GM19324 (cell line): ENCODE results near the gene MSLN.
"Not testable (repeated sequence)": the region's sequence is repeated elsewhere in the genome, so short reads cannot be mapped to it uniquely, and the experiment has no call there.

Source experiments
- ATAC-seq: cut with Tn5 transposase; IDR thresholded peaks from one replicate; pipeline ENCODE4 v1.9.1; 2021; ENCODE audit warnings: mild to moderate bottlenecking, moderate library complexity; ENCODE audit not compliant: unreplicated experiment, low FRiP score

The MSLN gene

DNA sequence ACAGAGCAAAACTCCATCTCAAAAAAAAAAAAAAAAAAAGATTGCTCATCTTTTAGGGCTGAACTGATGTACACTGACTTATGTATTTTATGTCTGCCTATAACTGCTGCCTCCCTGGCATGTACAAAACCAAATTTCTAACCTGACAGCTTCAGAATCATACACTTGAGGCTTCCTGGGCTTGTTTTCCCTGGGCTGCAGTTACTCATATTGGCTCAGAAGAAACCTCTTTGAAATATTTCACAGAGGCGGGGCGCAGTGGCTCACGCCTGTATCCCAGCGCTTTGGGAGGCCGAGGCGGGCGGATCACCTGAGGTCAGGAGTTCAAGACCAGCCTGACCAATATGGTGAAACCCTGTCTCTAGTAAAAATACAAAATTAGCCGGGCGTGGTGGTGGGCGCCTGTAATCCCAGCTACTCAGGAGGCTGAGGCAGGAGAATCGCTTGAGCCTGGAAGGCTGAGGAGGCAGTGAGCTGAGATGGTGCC is 6.4 kb upstream of the MSLN start:
- ATAC-seq, result not testable (repeated sequence)

DNA sequence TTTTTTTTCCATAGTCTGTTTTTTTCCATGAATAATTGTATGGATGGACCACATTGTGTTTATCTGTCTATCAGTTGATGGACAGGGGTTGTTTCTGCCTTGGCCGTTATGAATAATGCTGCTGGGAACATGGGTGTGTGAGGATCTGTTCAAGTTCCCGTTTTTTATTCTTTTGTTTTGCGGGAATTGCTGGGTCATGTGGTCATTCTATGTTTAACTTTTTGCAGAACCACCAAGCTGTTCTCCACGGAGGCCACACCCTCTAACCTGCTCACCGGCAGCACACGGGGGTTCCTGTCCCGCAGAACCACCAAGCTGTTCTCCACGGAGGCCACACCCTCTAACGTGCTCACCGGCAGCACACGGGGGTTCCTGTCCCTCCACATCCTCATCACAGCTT is 5.9 kb upstream of the MSLN start:
- no peak for ATAC-seq

DNA sequence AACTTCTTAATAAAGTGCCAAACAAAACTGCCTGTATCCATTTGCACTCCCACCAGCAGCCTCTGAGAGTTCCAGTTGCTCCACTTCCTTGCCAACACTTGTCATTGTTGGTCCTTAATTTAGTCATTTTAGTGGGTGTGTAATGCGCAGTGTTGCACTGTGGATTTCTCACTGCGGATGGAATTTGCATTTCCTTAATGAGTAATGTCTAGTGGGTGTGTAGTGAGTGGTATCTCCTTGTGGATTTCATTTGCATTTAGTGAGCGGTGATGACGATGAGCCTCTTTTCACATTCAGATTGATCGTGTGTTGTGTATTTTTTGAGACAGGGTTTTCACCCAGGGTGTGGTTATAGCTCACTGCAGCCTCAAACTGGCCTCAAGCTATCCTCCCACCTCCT is 4.1 kb upstream of the MSLN start:
- no peak for ATAC-seq

DNA sequence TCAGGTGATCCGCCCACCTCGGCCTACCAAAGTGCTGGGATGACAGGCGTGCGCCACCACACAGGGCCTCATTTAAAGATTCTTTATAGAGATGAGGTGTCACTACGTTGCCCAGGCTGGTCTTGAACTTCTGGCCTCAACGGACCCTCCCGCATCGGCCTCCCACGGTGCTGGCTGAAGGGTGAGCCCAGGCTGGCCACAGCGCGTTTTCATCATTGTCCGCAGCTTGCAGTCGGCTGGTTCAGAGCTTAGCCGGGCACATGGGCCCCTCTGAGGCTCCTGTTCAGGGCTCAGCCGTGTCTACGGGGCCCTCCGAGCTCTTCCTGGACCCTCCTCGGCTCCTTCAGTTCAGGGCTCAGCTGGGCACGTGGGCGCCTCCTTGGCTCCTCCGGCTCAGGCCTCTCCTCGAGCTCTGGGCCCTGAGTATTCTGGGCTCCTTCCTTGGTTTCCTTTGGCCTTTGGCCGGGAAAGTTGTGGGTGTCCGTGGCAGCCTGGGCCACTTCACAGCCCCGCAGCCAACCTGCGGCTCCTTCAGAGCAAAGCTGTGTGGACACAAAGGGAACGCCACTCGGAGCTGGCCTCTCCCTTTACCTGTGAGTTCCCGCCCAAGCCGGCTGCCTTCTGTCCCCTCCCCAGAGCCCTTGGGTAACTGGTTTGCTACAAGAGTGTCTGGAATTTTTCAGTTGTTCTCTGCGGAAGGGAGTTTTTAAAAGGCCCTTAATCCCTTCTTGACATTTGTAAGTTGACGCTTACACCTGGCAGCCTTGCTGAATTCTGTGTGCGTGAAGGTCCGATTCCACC is 1.2 kb upstream of the MSLN start:
- no peak for ATAC-seq

DNA sequence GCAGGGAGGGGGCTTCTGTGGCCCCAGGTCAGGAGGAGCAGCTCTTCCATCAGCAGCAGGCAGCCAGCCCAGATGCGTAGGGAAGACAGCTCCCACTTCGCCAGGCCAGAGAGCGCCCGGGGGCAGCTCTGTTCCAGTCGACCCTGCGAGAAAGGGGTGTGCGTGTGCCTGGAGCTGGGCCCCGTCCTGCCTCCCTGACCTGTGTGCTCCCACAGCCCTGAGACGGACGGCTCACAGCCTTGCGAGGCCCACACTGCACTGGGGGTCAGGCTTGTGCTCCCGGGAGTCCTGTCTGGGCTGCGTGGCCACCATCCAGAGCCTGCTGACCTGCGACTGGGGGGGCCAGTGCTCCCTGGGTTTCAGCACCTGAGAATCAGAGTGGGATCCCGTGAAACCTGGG is 469 bp upstream of the MSLN start:
- ATAC-seq, result no peak

DNA sequence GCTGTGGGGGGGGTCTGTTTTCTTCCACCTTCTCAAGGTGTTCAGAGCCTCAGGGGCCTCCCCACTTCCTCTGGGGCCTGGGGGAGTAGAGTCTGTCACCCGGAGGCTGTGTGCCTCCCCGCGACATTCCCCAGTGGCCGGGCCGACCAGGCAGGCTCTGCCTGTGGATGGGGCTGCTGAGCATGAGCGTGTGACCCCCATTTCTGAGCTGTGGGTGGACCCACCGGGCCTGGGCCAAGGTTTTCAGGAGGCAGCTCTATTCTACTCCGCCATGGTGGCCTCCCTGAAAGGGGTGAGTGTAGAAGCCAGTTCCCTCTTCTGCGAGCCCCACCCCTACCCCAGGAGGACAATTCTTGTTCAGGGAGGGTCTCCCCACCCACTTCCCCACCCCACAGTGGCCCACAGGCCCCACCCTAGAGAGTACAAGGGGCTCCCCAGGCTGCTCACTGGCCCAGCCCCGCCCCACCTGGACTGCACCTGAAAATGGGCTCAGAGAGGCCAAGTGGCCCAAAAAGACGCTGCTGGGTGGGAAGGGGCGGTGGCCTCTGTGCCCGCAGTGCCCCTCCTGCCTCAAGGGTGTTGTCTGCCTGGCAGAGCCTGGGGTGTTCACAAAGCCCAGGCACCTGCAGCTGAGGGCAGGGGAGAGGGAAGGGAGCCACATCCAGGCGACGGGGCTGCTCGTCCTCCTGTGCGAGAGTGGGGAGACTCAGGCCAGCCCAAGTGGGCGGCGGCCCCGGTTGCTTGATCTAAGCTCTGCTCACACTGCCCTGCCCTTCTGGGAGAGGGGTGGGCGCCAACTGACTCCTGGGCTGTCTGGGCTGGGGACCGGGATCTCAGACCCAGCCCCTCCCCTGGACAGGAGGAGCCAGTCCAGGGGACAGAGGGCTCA is 1.3 kb downstream of the MSLN start:
- no peak for ATAC-seq

DNA sequence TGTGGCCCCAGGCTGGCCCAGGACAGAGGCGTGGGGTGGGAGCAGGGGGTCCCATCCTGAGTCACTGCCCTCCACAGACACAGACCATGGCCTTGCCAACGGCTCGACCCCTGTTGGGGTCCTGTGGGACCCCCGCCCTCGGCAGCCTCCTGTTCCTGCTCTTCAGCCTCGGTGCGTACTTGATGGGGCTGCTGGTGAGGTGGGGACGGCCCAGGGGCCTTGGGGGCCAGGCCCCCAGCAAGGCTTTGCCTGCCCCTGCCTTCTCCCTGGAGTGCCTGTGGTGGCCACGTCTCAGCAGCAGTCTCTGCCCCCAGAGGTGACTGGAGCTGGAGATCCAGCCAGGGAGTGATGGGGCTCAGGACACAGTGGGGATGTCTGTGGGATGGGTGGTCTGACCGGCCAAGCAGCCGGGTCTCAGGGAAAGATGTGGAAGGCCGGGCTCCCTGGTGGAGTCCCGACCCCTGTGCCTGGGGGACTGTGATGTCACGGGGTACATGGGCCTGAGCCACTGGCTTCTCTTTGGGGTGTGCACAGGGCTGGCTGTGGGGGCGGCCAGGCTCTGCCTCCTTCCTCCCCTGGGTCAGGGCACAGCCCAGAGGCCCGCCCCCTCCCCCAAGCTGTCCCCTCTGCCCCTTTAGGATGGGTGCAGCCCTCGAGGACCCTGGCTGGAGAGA is 2.2 kb downstream of the MSLN start:
- no peak for ATAC-seq

DNA sequence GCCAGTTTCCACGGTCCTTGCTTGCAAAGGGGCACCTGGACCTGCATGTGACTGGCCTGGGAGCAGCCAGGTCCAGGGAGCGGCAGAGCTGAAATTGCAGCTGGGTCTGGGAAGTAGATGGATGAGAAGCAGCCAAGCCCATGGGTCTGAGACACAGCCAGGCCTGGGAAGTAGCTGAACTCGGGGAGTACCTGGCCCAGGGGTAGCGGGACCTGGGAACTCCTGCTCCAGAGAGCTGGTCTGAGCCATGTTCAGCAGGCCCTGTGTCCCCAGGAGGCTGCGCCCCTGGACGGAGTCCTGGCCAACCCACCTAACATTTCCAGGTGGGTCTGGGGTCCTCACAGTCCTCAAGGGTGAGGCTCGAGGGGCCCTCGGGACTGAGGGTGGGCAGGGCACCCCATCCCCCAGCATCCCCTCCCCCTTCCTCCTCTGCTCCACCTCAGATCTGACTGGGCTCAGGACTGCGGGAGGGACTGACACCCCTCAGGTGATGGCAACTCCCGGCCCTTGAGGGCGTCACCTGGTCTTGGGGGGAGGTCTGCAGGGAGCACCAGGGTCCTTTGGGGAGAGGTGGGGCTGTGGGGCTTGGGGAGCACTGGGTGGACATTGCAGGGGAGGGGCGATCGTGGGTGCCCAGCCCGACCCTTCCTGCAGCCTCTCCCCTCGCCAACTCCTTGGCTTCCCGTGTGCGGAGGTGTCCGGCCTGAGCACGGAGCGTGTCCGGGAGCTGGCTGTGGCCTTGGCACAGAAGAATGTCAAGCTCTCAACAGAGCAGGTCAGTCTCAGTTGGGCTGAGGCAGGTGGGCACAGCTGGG is 3.0 kb downstream of the MSLN start:
- ATAC-seq, result no peak

DNA sequence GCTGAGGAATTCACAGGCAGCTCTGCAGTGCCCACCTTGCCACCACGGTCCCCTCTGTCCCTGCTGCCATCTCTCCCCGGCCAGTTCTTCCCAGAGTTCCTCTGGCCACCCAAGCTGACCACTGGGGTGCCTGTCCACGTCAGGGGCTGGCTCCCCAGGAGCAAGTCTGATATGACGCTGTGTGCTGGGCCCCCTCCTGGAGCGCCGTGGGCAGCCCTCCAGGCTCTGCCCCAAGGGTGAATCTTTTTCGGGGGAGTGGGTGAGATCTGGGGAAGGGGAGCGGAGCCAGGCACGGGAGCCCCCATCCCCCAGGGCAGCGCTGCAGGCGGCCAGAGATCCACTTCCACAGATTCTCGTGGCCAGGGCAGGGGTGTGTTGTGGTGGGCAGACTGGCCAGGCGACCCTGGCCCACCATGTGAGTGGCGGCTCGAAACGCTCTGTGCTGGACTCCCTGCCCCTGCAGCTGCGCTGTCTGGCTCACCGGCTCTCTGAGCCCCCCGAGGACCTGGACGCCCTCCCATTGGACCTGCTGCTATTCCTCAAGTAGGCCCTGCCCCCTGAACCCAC is 3.7 kb downstream of the MSLN start:
- no peak for ATAC-seq

DNA sequence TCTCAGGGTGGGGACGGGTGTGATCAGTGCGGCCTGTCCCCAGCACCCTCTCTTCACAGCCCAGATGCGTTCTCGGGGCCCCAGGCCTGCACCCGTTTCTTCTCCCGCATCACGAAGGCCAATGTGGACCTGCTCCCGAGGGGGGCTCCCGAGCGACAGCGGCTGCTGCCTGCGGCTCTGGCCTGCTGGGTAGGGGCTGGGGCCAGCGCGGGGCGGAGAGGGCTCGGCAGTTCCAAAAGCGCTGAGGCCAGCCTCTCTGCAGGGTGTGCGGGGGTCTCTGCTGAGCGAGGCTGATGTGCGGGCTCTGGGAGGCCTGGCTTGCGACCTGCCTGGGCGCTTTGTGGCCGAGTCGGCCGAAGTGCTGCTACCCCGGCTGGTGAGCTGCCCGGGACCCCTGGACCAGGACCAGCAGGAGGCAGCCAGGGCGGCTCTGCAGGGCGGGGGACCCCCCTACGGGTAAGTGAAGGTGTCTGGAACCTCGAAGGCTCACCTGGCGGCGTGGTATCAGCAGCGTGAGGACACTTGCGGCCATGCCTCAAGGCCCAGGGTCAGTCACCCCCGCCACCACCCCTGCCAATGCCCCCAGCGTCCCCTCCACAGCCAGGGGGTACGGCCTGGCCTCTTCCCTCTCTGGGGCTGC is 4.4 kb downstream of the MSLN start:
- ATAC-seq, result no peak

DNA sequence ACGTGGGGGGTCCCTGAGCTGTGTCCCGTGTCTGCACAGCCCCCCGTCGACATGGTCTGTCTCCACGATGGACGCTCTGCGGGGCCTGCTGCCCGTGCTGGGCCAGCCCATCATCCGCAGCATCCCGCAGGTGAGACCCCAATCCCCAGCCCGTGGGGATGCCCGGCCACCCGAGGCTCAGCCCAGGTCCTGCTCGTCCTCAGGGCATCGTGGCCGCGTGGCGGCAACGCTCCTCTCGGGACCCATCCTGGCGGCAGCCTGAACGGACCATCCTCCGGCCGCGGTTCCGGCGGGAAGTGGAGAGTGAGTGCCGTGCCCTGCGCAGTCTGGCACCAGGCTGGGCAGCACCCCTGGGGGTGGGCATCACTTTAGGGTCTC is 4.9 kb downstream of the MSLN start:
- no peak for ATAC-seq

DNA sequence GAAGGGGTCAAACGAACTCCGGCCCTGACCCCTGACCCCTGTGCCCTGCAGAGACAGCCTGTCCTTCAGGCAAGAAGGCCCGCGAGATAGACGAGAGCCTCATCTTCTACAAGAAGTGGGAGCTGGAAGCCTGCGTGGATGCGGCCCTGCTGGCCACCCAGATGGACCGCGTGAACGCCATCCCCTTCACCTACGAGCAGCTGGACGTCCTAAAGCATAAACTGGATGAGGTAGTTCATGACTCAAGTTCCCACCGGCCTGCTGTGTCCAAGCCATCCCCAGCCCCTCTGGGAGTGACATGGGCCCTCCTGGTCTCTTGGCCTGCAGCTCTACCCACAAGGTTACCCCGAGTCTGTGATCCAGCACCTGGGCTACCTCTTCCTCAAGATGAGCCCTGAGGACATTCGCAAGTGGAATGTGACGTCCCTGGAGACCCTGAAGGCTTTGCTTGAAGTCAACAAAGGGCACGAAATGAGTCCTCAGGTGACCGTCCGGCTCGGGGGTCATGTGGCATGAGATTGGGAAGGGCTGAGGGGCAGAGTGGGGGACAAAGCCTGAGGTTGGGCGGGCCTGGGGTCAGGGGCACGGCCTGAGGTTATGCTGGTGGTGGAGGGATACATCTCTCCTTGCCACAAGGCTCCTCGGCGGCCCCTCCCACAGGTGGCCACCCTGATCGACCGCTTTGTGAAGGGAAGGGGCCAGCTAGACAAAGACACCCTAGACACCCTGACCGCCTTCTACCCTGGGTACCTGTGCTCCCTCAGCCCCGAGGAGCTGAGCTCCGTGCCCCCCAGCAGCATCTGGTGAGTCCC is 5.7 kb downstream of the MSLN start:
- ATAC-seq, result no peak

DNA sequence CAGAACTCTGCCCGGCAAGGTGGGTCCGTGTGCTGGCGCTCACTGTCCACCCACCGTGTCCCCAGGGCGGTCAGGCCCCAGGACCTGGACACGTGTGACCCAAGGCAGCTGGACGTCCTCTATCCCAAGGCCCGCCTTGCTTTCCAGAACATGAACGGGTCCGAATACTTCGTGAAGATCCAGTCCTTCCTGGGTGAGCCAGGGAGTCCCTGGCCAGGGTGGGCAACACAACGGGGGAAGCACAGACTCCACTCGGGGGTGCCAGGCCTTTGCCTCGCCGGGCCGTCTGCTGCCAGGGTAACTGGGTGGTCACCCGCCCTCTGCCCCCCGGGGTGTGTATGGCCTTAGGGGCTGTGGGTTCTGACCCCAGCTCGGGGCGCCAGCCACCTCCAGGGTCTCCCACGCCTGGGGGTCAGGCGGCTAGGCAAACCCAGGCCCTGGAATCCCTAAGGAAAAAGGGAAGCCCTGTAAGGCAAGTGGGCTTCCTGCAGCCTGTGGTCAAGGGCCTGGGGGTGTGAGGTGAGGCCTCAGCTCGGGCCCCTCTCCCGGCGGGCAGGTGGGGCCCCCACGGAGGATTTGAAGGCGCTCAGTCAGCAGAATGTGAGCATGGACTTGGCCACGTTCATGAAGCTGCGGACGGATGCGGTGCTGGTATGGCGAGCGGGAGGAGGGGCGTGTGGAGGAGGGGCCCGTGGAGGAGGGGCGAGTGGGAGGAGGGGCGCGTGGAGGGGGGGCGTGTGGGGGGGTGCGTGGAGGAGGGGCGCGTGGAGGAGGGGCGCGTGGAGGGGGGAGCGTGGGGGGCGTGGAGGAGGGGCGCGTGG is 6.5 kb downstream of the MSLN start:
- no peak for ATAC-seq

DNA sequence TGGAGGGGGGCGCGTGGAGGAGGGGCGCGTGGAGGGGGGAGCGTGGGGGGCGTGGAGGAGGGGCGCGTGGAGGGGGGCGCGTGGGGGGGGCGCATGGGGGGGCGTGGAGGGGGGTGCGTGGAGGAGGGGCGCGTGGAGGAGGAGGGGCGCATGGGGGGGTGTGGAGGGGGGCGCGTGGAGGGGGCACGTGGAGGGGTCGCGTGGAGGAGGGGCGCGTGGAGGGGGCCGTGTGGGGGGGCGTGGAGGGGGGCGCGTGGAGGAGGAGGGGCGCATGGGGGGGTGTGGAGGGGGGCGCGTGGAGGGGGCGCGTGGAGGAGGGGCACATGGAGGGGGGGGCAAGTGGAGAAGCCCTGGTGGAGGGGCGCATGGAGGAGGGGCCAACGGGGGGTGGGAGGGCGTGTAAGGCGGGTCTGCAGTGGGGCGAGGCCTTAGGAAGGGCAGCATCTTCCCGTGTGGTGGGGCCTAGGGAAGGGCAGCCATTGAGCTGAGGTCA is 7.3 kb downstream of the MSLN start:
- ATAC-seq, result no peak

DNA sequence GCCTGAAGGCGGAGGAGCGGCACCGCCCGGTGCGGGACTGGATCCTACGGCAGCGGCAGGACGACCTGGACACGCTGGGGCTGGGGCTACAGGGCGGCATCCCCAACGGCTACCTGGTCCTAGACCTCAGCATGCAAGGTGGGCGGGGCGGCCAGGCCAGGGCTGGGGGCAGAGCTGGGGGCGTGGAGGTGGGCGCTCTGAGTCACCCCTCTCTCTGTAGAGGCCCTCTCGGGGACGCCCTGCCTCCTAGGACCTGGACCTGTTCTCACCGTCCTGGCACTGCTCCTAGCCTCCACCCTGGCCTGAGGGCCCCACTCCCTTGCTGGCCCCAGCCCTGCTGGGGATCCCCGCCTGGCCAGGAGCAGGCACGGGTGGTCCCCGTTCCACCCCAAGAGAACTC is 7.9 kb downstream of the MSLN start:
- no peak for ATAC-seq

DNA sequence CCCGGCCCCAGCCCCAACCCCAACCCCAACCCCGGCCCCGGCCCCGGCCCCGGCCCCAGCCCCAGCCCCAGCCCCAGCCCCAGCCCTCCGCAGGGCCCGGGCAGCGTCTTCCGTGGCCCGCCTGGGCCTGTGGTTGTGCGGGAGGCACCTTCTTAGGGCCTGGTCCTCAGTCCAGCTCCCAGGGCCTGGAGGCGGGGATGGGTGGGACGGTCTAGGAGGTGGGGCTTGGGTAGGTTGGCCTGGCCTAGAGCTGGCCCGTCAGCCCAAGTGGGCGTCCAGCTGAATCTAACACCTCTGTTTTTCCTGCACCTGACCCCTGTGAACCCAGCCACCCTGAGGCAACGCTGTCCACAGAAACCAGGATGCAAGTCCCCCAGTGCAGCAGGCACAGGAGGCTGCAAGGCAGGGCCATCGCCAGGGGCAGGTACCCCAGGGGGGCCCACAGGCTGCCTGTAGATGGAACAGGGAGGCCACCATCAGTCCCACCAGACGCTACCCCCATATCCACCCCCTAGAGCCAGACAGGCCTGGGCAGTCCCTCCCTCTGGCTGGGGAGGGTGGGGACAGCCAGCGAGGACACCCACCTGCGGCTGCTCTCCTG is 8.8 kb downstream of the MSLN start:
- ATAC-seq, result no peak

DNA sequence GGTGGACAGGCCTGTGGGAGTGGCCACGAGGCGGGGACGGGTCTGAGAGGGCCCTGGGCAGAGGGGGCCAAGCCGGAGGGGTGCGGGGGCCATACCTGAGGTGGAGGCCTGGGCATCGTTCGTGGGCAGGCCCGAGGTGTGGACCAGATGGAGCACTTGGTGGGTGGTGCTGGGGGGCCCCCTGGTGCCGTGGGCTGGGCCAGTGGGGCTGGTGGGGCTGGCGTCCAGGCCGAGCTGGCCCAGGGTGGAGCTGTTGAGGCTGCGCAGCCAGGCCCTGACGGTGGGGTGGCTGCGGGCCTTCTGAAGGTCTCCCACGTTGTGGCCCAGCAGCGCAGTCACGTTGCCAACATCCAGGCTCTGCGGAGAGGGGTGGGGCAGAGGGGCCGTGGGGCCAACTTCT is 9.4 kb downstream of the MSLN start:
- ATAC-seq, result no peak
